Spinal cord (tissue), 10 donors: Measurements from ENCODE around the gene DDX51. TPM values are rescaled to one million over a fixed set of nuclear protein-coding genes. Genes with fewer than 3 reads are reported as not detected.
"Not testable (repeated sequence)": the region's sequence is repeated elsewhere in the genome, so short reads cannot be mapped to it uniquely, and the experiment has no call there.

ENCODE experiments used
- DNase-seq, 6 donors: peaks; one replicate each; pipeline versions ENCODE4 v3.0.0 to v3.0.0-alpha.2; 2013 to 2015; ENCODE audit warnings: low spot score in 6 of 6, low read depth in 4 of 6
- H3K27ac ChIP-seq: one replicate; pipeline ENCODE4 v1.5.1; 2013; ENCODE audit warnings: low read depth, low read length, control low read depth
- H3K27me3 ChIP-seq: one replicate; pipeline ENCODE4 v1.6.1; 2013; ENCODE audit warnings: low read length; ENCODE audit not compliant: control insufficient read depth, insufficient read depth
- H3K36me3 ChIP-seq: one replicate; pipeline ENCODE4 v1.6.1; 2013; ENCODE audit warnings: low read length; ENCODE audit not compliant: control insufficient read depth, insufficient read depth
- H3K4me1 ChIP-seq: one replicate; pipeline ENCODE4 v1.6.1; 2013; ENCODE audit warnings: low read length; ENCODE audit not compliant: control insufficient read depth, insufficient read depth
- H3K4me3 ChIP-seq: one replicate; pipeline ENCODE4 v1.5.1; 2013; ENCODE audit warnings: low read depth, low read length, control low read depth
- H3K9me3 ChIP-seq: one replicate; pipeline ENCODE4 v1.6.1; 2013; ENCODE audit warnings: low read length; ENCODE audit not compliant: control insufficient read depth, insufficient read depth
- whole genome bisulfite sequencing: methylation state at CpG from one replicate; pipeline ENCODE4 v1.1.5; 2013; ENCODE audit warnings: missing lambda C conversion rate; ENCODE audit not compliant: insufficient coverage; 5-methylcytosine and 5-hydroxymethylcytosine counted together
- polyA plus RNA-seq, 2 donors: library from polyadenylated mRNA; unstranded; fragments of 120-200 nt; gene quantifications; one replicate each; pipeline ENCODE4 v1.2.1, GENCODE V29; 2013; ENCODE audit not compliant: insufficient read length in 2 of 2
- total RNA-seq, 2 donors: library from RNA; depleted of rRNA in 1 of 2; stranded (reverse); fragments of 120-200 nt in 1 of 2; fragments of >200 nt in 1 of 2; gene quantifications; one replicate each; pipeline versions ENCODE4 v1.2.3 to v1.2.4, GENCODE V29; 2013 to 2014
- donor health status: healthy.

Gene DDX51
- total and polyA plus RNA-seq, 4 donors: 6.8 to 35.8 (median 16.8) TPM

DNA sequence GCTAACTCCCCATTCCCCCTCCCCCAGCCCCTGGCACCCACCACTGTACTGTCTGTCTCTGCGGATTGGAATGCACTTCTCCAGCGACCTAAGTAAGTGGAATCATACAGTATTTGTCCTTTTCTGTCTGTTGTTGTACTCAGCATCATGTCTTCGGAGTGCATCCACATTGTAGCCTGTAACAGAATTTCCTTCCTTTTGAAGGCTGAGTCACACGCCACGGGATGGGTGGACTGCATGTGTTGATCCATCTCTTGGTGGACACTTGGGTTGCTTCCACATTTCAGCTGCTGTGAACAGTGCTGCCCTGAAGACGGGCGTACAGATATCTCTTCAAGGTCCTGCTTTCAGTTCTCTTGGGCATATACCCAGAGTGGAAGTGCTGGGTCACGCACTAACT is 34.4 kb downstream of the DDX51 start:
- Histone ChIP-seq H3K4me3 (no peak overlapping the region), H3K27me3 (no peaks in the 10 kb centered on the region), H3K4me1 (peaks cover 7% of the 10 kb centered on the region), H3K36me3 (peaks cover 33% of the 10 kb centered on the region), H3K27ac (no peak overlapping the region), H3K9me3 (no peaks in the 10 kb centered on the region)
- 95% methylated on average over 5 of the region's 8 CpGs for WGBS
- no peak for DNase-seq

DNA sequence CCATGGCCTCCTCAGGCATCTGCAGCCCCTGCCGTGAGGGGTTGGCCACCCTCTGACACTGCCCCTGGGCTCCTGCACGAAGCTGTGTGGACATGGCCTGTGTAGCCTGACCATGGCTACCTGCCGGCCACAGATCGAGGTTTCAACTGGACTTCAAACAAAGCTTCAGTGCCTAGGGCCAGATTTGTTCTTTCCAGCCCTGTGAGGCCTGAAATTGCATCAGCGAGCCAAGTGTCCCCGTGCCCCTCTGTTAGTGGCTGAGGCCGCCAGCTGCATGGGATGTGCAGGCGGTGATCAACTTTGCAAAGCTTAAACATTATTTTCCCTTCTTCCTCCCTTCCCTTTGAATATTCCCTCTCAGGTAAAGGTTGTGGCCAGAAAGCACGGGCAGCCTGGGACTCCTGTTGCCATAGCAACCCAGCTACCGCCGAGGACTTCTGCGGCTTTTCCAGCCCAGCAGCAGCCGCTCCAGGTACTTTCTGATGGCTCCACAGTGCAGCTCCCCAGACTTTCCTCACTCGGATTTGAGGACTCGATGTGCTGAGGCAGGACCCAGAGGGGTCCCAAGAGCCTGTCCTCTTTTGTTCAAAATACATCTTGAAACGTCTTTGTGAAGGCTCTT is 35.8 kb downstream of the DDX51 start:
- no peaks in the 10 kb centered on the region for H3K27me3 ChIP-seq
- DNase-seq: peak in 2 of 6 donors; percentile 30 to 81
- WGBS: 35% methylated on average over 14 of the region's 16 CpGs
- H3K4me1 ChIP-seq: peaks cover 7% of the 10 kb centered on the region
- H3K4me3 ChIP-seq: no peak overlapping the region
- peaks cover 35% of the 10 kb centered on the region for H3K36me3 ChIP-seq
- H3K27ac ChIP-seq: no peak overlapping the region
- no peaks in the 10 kb centered on the region for H3K9me3 ChIP-seq

DNA sequence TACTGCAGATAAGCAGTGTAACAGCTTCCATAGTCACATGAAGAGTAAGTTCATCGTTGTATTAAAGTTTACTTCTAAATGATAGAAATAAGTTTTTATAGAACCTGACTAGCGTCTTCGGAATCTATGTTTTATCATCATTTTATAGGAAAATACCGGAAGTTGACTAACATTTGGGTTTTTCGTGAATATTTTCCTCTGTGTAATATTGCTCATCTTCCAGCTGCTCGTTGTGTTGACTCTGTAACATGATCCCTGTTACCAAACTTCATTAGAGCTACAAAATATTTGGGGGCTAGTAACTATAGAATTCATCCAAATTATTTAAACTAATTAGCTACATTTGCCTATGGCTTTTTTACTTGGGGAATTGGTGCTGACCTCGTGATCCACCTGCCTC is 37.2 kb downstream of the DDX51 start:
- 97% methylated on average over 5 of the region's 7 CpGs for WGBS
- no peaks in the 10 kb centered on the region for H3K27me3 ChIP-seq
- H3K4me1 ChIP-seq: peaks cover 7% of the 10 kb centered on the region
- no peak overlapping the region for H3K4me3 ChIP-seq
- no peak overlapping the region for H3K27ac ChIP-seq
- no peaks in the 10 kb centered on the region for H3K9me3 ChIP-seq
- DNase-seq: no peak
- peaks cover 35% of the 10 kb centered on the region for H3K36me3 ChIP-seq

DNA sequence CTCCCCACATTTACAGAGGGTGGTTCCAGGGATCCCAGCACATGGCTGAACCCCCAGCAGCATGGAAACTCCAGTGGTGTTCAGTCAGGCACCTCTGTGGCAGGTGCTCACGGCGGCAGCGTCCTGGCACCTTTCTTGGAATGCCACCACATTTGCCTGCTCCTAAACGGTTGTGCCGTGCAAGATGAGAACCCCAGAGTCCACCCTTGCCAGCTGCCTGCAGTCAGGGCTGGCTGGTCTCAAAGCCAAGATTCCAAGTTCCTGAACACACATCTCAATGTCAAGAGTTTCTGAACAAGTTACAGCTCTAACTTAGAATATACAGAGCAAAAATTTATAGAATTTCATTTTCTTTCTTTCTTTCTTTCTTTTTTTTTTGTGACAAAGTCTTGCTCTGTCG is 38.7 kb downstream of the DDX51 start:
- whole genome bisulfite sequencing: 90% methylated on average over 6 of the region's 6 CpGs

DNA sequence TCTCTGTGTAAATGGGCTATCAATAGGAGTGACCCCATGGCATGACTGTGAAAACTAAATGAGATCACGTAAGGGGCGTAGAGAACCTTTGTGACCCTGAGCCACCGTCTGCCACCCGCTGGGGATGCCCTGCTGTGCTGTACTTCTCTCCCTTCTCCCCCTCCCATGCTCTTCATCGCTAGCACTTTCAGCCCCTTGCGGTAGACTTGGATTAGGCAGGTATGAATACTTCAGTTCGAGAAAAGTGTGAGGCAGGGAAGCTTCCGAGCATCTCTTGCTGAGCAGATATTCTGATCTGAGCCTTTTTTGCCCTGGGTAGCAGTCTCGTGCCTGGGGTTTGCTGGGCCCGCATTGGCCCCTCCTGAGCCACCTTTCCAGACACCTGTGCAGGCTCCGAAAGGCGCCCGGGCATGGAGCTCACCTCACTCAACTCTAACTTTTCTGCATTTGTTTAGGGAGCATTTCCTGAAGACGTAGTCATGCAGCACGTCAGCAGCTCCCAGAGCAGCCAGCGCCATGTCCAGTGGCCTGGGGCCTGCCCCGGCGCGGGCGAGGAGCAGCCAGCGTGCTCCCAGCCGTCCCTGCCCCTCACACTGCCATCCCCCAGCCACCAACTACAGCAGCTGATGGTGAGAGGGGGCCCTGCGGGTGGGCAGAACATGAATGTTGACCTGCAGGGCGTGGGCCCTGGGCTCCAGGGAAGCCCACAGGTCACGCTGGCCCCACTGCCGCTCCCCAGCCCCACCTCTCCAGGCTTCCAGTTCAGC is 40.4 kb downstream of the DDX51 start:
- Histone ChIP-seq H3K27ac (no peak overlapping the region), H3K27me3 (no peaks in the 10 kb centered on the region), H3K4me3 (no peak overlapping the region), H3K9me3 (no peaks in the 10 kb centered on the region), H3K36me3 (peaks cover 36% of the 10 kb centered on the region), H3K4me1 (peaks cover 7% of the 10 kb centered on the region)
- no peak for DNase-seq
- 80% methylated on average over 22 of the region's 26 CpGs for WGBS

More for the DNA sequence above, 38.7 kb downstream of the DDX51 start:
- H3K4me1 ChIP-seq: peaks cover 7% of the 10 kb centered on the region
- H3K4me3 ChIP-seq: no peak overlapping the region
- no peaks in the 10 kb centered on the region for H3K9me3 ChIP-seq
- no peak overlapping the region for H3K27ac ChIP-seq
- no peak for DNase-seq
- H3K27me3 ChIP-seq: no peaks in the 10 kb centered on the region
- peaks cover 30% of the 10 kb centered on the region for H3K36me3 ChIP-seq

DNA sequence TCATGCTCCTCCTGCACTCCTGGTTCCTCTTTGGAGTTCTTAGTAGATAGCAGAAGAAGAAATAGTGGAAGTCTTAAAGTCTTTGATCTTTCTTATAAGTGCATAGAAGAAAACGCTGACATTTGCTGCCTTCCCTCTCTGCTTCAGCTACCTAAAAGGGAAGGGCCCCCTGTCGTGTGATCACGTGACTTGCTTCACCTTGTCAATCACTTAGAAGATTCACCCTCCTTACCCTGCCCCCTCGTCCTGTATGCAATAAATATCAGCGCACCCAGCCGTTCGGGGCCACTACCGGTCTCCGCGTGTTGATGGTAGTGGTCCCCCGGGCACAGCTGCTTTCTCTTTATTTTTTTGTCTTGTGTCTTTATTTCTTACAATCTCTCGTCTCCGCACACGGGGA is 41.0 kb downstream of the DDX51 start:
- not testable (repeated sequence) for H3K4me1 ChIP-seq, H3K27ac ChIP-seq, H3K4me3 ChIP-seq, DNase-seq, H3K27me3 ChIP-seq, H3K9me3 ChIP-seq
- peaks cover 38% of the 10 kb centered on the region for H3K36me3 ChIP-seq
- 55% methylated on average over 9 of the region's 14 CpGs for WGBS

DNA sequence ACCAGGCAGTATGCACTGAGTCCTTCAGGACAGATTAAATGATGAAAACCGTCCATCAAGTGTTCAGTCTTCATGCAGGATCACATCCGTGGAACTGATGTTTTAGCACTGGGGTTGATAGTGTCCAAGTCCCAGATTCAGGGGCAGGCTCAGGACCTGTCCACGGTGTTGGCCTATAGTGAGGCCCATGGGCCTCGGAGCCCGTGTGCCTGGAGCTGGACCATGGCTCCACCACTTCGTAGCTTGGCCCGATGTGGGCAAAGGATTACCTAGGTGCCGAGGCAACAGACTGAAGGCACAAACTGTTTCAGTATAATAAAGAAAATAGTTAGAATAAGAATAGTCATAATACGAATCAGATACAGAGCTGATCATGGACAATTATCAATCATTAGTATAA is 41.8 kb downstream of the DDX51 start:
- H3K4me3 ChIP-seq: no peak overlapping the region
- H3K9me3 ChIP-seq: no peaks in the 10 kb centered on the region
- H3K4me1 ChIP-seq: no peaks in the 10 kb centered on the region
- no peak for DNase-seq
- H3K27ac ChIP-seq: no peak overlapping the region
- 92% methylated on average over 6 of the region's 9 CpGs for WGBS
- no peaks in the 10 kb centered on the region for H3K27me3 ChIP-seq
- peaks cover 39% of the 10 kb centered on the region for H3K36me3 ChIP-seq

DNA sequence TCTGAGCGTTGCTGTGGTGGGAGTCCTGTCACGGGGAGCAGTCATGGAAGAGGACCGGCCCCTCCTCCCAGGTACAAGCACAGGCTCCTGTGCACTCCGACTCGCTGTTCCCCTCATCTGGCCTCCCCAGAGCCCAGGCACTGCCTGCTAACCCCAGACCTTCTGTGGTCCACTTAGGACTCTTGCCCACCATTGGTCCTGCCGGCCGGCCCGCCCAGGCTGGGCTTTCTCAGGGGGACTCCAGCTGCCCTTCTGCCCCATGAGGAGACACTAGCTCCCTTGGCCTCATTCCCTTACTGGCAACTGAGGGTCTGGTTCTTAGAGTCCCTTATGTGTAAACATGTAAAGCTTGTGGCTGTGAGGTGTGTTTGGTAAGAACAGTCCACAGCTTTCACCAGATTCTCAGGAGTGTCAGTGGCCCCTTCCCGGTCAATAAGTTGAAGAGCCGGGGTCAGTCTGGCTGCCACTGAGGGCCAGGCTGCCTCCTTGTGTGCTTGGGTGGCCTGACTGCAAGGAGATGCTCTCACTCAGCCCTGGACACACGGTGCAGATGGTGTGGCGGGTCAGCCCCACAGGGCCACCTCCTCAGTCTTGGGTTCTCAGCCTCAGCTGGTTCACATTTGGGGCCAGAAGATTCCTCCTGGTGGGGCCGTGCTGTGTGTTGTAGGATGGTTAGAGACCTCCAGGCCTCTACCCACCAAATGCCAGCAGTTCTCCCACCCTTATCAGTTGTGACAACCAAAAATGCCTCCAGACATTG is 43.6 kb downstream of the DDX51 start:
- Histone ChIP-seq H3K4me3 (no peak overlapping the region), H3K36me3 (peaks cover 36% of the 10 kb centered on the region), H3K9me3 (no peaks in the 10 kb centered on the region), H3K4me1 (no peaks in the 10 kb centered on the region), H3K27ac (no peak overlapping the region), H3K27me3 (no peaks in the 10 kb centered on the region)
- 92% methylated on average over 10 of the region's 13 CpGs for WGBS
- no peak for DNase-seq

DNA sequence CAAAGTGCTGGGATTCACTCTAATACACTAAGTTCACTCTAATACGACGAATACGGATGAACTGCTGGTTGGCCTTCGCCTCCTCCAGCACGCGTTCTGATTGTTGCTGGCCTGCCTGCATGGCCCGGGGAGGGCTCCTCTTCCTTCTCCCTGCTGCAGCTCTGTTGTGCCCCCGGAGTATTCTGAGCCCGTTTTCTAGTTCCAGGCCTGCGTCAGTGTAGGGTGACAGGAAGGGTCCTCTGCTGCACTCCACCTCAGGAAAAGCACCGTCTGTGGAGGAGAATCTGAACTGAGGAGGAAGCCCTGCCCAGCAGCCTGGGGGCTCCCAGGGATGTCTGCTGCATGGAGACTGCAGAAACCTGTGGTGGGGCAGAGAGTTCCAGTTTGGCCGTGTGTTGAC is 44.4 kb downstream of the DDX51 start:
- Histone ChIP-seq H3K4me1 (no peaks in the 10 kb centered on the region), H3K27ac (no peak overlapping the region), H3K9me3 (no peaks in the 10 kb centered on the region), H3K27me3 (no peaks in the 10 kb centered on the region), H3K4me3 (no peak overlapping the region), H3K36me3 (peaks cover 33% of the 10 kb centered on the region)
- 88% methylated on average over 7 of the region's 12 CpGs for WGBS
- DNase-seq: no peak
